Measurements from ENCODE around the gene SLC47A1. TPM values are rescaled to one million over a fixed set of nuclear protein-coding genes. Genes with fewer than 3 reads are reported as not detected.

Gene SLC47A1, protein sequence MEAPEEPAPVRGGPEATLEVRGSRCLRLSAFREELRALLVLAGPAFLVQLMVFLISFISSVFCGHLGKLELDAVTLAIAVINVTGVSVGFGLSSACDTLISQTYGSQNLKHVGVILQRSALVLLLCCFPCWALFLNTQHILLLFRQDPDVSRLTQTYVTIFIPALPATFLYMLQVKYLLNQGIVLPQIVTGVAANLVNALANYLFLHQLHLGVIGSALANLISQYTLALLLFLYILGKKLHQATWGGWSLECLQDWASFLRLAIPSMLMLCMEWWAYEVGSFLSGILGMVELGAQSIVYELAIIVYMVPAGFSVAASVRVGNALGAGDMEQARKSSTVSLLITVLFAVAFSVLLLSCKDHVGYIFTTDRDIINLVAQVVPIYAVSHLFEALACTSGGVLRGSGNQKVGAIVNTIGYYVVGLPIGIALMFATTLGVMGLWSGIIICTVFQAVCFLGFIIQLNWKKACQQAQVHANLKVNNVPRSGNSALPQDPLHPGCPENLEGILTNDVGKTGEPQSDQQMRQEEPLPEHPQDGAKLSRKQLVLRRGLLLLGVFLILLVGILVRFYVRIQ
- polyA plus RNA-seq (2012; ENCODE audit: low read depth, missing spikeins), result 9.7 TPM

DNA sequence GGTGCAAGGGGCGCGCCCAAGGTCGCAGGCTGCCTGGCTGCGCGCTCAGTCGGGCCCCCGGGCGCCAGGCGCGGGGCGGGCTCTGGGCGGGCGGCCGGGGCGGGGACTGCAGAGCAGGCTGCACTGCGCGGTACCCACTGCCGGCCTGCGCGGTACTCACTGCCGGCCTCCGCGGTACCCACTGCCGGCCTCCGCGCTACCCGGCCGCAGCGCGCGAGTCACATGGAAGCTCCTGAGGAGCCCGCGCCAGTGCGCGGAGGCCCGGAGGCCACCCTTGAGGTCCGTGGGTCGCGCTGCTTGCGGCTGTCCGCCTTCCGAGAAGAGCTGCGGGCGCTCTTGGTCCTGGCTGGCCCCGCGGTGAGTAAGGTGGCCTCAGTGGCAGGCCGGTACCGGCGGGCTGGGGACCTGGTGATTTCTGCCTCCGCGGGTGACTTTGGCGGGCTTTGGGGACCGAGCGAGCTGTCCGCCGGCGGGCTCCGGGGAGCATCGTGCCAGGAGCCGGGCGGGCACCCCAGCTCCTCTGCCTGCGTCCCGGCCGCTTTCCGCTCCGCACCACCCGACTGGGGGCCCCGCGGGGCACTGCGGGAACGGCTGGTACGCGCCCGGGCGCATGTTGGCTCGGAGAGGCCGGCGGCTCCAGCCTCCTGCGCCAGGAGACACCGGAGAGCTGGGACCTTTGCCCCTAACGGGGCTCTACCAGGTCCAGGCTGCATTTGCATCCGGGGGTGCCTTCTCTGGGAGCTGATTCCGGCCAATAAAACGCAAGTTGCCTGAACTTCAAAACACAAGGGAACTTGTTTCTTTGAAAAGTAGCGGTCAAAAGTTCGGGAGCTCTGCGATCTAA lies at the start of gene SLC47A1:
Gene SLC47A1, plus strand, starts transcription at position 137 of the 844 bp plus-strand sequence. Its CDS starts 86 bp downstream, at position 223.
- DNase-seq (ENCODE audit: insufficient read length, low spot score) (peak; percentile 63), FAIRE-seq (peak; percentile 85)
- 0 out of 2 replicates have a peak, but pooled peaks have one; percentile 16 for TF ChIP-seq POLR2A (IDR thresholded peaks at IDR 0.05; ENCODE audit: low read depth, low read length)
- TF ChIP-seq POLR2AphosphoS5 (IDR thresholded peaks at IDR 0.05; ENCODE audit: low read depth, low read length), result no peak
- TF ChIP-seq POU2F2 (IDR thresholded peaks at IDR 0.05; ENCODE audit: low read depth, low read length), result 0 out of 2 replicates have a peak, but pooled peaks have one; percentile 16

DNA sequence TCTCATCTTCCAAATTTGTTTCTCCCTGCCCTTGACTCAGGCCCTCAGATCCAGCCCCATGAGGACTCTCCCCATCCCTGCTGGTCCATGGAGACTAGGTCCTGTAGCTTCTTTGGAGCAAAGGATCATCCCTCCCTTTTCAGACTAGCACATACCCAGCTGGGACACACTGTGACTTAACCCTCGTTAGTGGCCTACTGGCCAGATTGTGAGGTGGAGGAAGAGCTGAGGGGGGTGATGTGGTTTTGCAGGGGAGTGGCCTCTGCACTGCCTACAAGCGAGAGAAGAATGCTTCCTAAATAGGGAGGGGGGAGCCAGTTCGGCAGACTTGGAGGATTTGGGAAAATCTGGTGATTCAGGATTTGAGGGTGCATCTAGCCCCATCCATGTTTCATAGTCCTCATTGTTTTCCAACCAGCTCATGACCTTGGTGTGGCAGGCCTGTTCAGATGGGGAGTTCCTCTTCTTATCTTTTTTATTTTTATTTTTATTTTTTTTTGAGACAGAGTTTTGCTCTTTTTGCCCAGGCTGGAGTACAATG lies 47.8 kb upstream of the SLC47A1 start:
- TF ChIP-seq TAF1 (IDR thresholded peaks at IDR 0.05; ENCODE audit: low read depth, low read length) (no peak), SPI1 (IDR thresholded peaks at IDR 0.05; ENCODE audit: low read depth, low read length) (no peak), POLR2AphosphoS5 (IDR thresholded peaks at IDR 0.05; ENCODE audit: low read depth, low read length) (no peak), POLR2A (IDR thresholded peaks at IDR 0.05; ENCODE audit: low read depth, low read length) (no peak)
- FAIRE-seq, result no peak
- no peak for DNase-seq (ENCODE audit: insufficient read length, low spot score)

DNA sequence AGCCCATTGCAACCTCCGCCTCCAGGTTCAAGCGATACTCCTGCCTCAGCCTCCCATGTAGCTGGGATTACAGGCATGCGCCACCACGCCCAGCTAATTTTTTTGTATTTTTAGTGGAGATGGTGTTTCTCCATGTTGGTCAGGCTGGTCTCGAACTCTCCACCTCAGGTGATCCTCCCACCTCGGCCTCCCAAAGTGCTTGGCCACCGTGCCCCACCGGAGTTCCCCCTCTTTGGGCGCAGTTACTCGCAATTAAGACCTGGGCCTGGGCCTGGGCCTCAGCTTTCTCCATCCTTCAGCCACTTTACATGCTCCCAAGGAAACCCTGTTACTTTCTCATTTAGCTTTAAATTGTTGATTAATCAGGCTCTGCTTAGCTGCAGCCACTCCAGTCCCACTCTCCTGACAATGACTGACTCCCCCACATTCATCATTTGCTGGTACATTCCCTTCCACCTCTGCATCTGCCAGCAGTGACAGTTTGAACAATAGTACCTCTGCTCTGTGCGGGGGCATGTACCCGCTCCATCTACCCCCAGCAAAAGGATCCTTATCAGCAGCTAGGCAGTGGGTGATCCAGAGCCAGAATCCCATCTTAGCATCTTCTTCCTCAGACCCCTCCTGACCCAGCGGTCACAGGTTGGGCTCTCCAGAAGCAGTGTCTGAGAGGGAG lies 47.2 kb upstream of the SLC47A1 start:
- DNase-seq (ENCODE audit: insufficient read length, low spot score) (no peak), FAIRE-seq (no peak)
- TF ChIP-seq TAF1 (IDR thresholded peaks at IDR 0.05; ENCODE audit: low read depth, low read length) (no peak), SPI1 (IDR thresholded peaks at IDR 0.05; ENCODE audit: low read depth, low read length) (no peak), POLR2AphosphoS5 (IDR thresholded peaks at IDR 0.05; ENCODE audit: low read depth, low read length) (no peak), POU2F2 (IDR thresholded peaks at IDR 0.05; ENCODE audit: low read depth, low read length) (no peak), PAX5 (IDR thresholded peaks at IDR 0.05; ENCODE audit: insufficient read depth, low read length, severe bottlenecking) (no peak), POLR2A (IDR thresholded peaks at IDR 0.05; ENCODE audit: low read depth, low read length) (no peak)

DNA sequence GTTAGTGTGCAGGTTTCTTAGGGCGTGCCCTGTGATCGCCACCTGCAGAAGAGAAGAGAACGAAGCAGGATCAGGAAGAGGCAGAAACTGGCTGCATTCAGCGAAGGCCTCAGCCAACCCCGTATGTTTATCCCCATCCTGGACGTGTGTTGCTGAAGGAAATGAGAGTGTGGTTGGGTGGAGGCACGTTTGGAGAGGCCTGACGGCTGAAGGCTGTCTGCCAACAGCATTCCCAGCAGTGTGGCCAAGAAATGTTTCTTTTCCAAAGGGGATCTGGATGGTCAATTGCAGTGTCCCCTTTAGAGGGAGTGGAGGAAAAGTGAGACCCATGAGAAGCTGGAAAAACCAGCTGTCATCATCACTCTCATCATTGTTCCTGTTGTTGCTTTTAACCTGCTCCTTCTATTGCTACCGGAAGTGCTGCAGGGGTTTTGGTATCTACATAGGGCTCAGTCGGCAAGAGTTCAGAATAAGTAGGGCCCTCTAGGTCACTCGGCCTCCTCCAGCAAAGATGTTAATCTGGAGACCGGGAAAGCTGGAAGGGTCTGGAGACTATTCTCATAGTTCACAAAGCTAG lies 46.5 kb upstream of the SLC47A1 start:
- DNase-seq (ENCODE audit: insufficient read length, low spot score), result no peak
- TF ChIP-seq PAX5 (IDR thresholded peaks at IDR 0.05; ENCODE audit: insufficient read depth, low read length, severe bottlenecking) (no peak), TAF1 (IDR thresholded peaks at IDR 0.05; ENCODE audit: low read depth, low read length) (no peak), POU2F2 (IDR thresholded peaks at IDR 0.05; ENCODE audit: low read depth, low read length) (no peak), SPI1 (IDR thresholded peaks at IDR 0.05; ENCODE audit: low read depth, low read length) (no peak), POLR2A (IDR thresholded peaks at IDR 0.05; ENCODE audit: low read depth, low read length) (no peak), POLR2AphosphoS5 (IDR thresholded peaks at IDR 0.05; ENCODE audit: low read depth, low read length) (no peak)
- FAIRE-seq, result no peak

DNA sequence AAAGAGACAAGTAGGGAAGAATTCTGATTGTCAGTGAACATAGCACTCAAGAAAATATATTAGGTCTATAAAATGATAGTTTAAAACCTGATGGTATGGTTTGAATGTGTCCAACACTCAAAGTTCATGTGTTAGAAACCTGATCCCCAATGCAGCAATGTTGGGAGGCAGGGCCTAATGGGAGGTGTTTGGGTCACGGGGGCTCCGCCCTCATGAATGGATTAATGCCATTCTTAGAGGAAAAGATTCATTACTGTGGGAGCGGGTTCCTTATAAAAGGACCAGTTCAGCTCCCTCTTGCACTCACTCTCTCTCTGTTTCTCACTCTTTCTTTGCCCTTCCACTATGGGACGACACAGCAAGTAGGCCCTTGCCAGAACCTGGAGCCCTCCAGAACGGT lies 41.5 kb upstream of the SLC47A1 start:
- no peak for FAIRE-seq
- DNase-seq (ENCODE audit: insufficient read length, low spot score), result no peak

DNA sequence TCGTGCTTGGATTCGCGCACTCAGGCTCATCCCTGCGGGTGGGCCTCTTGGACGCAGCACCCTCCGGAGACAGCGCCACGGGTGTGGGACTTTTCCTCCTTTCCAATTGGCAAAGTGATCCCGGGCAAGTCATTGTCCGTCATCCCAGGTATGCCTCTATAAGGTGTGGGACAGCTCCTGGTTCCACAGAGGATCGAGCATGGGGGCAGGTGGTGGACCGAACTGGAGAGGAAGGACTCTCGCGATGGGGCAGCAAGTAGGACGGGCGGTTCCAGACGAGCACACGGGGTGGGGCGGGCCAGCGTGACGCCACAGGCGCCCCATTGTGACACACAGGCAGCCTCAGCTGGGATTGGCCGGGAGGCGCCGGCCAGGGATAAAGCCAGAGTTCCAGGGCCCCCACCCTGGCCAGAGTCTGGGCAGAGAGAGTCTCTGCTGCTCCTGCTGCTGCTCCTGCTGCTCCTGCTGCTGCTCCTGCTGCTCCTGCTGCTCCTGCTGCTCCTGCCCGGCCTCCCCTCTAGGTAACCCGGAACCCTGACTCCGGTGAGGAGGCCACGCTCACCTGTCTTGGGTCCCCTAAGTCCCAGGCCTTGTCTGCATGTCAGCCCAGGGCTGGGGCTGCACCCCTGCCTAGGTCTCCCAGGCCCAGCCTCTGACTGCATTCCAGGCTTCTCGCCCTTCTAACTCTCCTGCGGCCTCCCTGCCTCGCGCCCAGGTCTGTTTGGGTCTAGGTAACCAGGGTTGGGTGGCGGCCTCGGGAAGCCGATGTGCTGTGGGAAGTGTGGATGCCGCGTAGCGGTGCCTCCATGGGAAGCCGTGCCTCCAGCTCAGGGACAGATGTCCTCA lies 38.5 kb upstream of the SLC47A1 start:
- no peak for FAIRE-seq

More for the DNA sequence above, 41.5 kb upstream of the SLC47A1 start:
- TF ChIP-seq TAF1 (IDR thresholded peaks at IDR 0.05; ENCODE audit: low read depth, low read length) (no peak), PAX5 (IDR thresholded peaks at IDR 0.05; ENCODE audit: insufficient read depth, low read length, severe bottlenecking) (no peak), SPI1 (IDR thresholded peaks at IDR 0.05; ENCODE audit: low read depth, low read length) (no peak), POU2F2 (IDR thresholded peaks at IDR 0.05; ENCODE audit: low read depth, low read length) (no peak), POLR2AphosphoS5 (IDR thresholded peaks at IDR 0.05; ENCODE audit: low read depth, low read length) (no peak), POLR2A (IDR thresholded peaks at IDR 0.05; ENCODE audit: low read depth, low read length) (no peak)

DNA sequence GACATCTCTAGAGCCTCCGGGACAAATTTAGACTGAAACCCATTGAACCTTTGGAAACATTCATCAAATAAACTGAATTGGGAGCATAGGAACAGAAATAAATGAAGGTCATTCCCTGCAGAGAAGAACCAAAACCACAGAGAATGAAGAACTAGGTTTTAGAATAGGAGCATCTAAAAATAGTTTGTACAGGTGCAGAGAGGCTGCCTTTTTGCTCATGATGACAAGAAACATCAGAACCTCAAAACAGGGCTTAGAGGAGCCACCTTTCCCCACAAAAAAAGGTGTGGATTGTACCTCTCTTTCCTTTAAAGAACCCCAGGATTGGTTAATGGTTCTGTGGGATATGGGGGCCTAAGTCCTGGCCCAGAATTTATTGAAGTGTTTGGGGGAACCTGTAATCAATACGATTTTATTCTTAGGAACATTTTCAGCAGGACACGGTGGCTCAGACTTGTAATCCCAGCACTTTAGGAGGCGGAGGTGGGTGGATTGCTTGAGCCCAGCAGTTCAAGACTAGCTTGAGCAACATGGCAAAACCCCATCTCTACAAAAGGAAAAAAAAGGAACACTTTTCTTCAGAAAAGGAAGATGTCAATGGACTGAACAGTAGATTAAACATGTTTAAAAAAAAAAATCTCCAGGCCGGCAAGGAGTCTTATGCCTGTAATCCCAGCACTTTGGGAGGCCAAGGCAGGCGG lies 37.7 kb upstream of the SLC47A1 start:
- no peak for TF ChIP-seq POLR2AphosphoS5 (IDR thresholded peaks at IDR 0.05; ENCODE audit: low read depth, low read length)
- TF ChIP-seq PAX5 (IDR thresholded peaks at IDR 0.05; ENCODE audit: insufficient read depth, low read length, severe bottlenecking), result no peak
- no peak for TF ChIP-seq POLR2A (IDR thresholded peaks at IDR 0.05; ENCODE audit: low read depth, low read length)
- no peak for TF ChIP-seq POU2F2 (IDR thresholded peaks at IDR 0.05; ENCODE audit: low read depth, low read length)
- TF ChIP-seq TAF1 (IDR thresholded peaks at IDR 0.05; ENCODE audit: low read depth, low read length), result no peak
- TF ChIP-seq SPI1 (IDR thresholded peaks at IDR 0.05; ENCODE audit: low read depth, low read length), result no peak
- DNase-seq (ENCODE audit: insufficient read length, low spot score), result no peak
- no peak for FAIRE-seq

More for the DNA sequence above, 38.5 kb upstream of the SLC47A1 start:
- DNase-seq (ENCODE audit: insufficient read length, low spot score), result no peak
- no peak for TF ChIP-seq PAX5 (IDR thresholded peaks at IDR 0.05; ENCODE audit: insufficient read depth, low read length, severe bottlenecking)
- no peak for TF ChIP-seq POLR2AphosphoS5 (IDR thresholded peaks at IDR 0.05; ENCODE audit: low read depth, low read length)
- no peak for TF ChIP-seq SPI1 (IDR thresholded peaks at IDR 0.05; ENCODE audit: low read depth, low read length)
- TF ChIP-seq POU2F2 (IDR thresholded peaks at IDR 0.05; ENCODE audit: low read depth, low read length), result no peak
- no peak for TF ChIP-seq POLR2A (IDR thresholded peaks at IDR 0.05; ENCODE audit: low read depth, low read length)
- TF ChIP-seq TAF1 (IDR thresholded peaks at IDR 0.05; ENCODE audit: low read depth, low read length), result no peak
